Right atrium auricular region (tissue), 2 donors: ENCODE measurements around the gene USP10. TPM values are rescaled to one million over a fixed set of nuclear protein-coding genes. Genes with fewer than 3 reads are reported as not detected.

Experiments used
- DNase-seq: peaks from one replicate; pipeline ENCODE4 v3.0.0-alpha.2; 2019; ENCODE audit warnings: low spot score
- H3K27ac ChIP-seq, 2 donors: fragments of 200-600 bp; sonication (generic); 1 replicate in 1 of 2; 2 replicates in 1 of 2; pipeline ENCODE4 v1.5.1; 2016 to 2019
- H3K27me3 ChIP-seq, 2 donors: fragments of 200-600 bp; sonication (generic); one replicate each; pipeline versions ENCODE4 v1.5.1 to v1.6.0; 2017 to 2019
- H3K36me3 ChIP-seq: fragments of 200-600 bp; sonication (generic); one replicate; pipeline ENCODE4 v1.5.1; 2016
- H3K4me1 ChIP-seq, 2 donors: fragments of 200-600 bp; sonication (generic); one replicate each; pipeline versions ENCODE4 v1.5.1 to v1.6.0; 2017 to 2019
- H3K4me3 ChIP-seq, 2 donors: fragments of 200-600 bp; sonication (generic); 1 replicate in 1 of 2; 2 replicates in 1 of 2; pipeline ENCODE4 v1.5.1; 2017 to 2019; ENCODE audit warnings: mild to moderate bottlenecking in 1 of 2, moderate library complexity in 1 of 2
- H3K9me3 ChIP-seq, 2 donors: fragments of 200-600 bp; sonication (generic); one replicate each; pipeline ENCODE4 v1.5.1; 2019
- CTCF ChIP-seq, 2 donors: fragments of 200-600 bp; sonication (generic); IDR thresholded peaks; one replicate each; pipeline ENCODE4 v1.5.1; 2019; ENCODE audit warnings: antibody characterized with exemption in 2 of 2
- total RNA-seq, 2 donors: library from RNA; depleted of rRNA; stranded (reverse); fragments of >200 nt; gene quantifications; one replicate each; pipeline ENCODE4 v1.1.0, GENCODE V29; 2016

USP10 gene
- total RNA-seq, 2 donors from 2014 or later = 44.9 to 52.3 TPM

- no peaks in the 10 kb centered on the region for H3K36me3 ChIP-seq
- TF ChIP-seq CTCF (IDR thresholded peaks at IDR 0.05) = no peak
- peaks cover 0 to 57% of the 10 kb centered on the region in 2 donors for H3K4me1 ChIP-seq
- no peaks in the 10 kb centered on the region for H3K27me3 ChIP-seq
- H3K27ac ChIP-seq = no peak overlapping the region
- H3K4me3 ChIP-seq = no peak overlapping the region
- no peaks in the 10 kb centered on the region for H3K9me3 ChIP-seq
- DNase-seq = no peak
Observed at GRCh38 chr16:84714028-84714427, 14.2 kb downstream of the USP10 start.

DNA sequence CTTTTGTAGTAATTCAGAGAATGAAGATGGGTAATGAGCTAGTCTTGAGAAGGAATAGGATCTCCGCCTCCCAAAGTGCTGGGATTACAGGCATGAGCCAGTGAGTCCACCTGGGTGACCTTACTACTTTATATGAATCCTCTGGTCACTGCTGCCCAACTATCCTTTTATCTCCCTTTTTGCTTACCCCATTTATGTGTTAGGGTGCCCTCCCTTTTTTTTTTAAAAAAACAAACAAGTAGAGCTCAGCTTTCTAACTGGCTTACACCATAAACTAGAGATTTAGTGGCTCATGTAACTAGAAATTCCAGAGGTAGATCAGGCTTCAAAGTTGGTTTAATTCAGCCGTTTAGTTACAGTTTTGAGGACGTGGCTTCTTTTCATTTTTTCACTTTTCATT, 15.6 kb downstream of the USP10 start:
- no peak for TF ChIP-seq CTCF (IDR thresholded peaks at IDR 0.05)
- peaks cover 0 to 43% of the 10 kb centered on the region in 2 donors for H3K4me1 ChIP-seq
- no peak overlapping the region for H3K27ac ChIP-seq
- DNase-seq = no peak
- no peak overlapping the region for H3K4me3 ChIP-seq
- no peaks in the 10 kb centered on the region for H3K27me3 ChIP-seq
- no peaks in the 10 kb centered on the region for H3K9me3 ChIP-seq
- no peaks in the 10 kb centered on the region for H3K36me3 ChIP-seq

- no peaks in the 10 kb centered on the region for H3K27me3 ChIP-seq
- peak; percentile 51 for DNase-seq
- no peaks in the 10 kb centered on the region for H3K9me3 ChIP-seq
- H3K4me3 ChIP-seq = no peak overlapping the region
- H3K36me3 ChIP-seq = no peaks in the 10 kb centered on the region
- TF ChIP-seq CTCF (IDR thresholded peaks at IDR 0.05) = no peak
- no peak overlapping the region for H3K27ac ChIP-seq
- H3K4me1 ChIP-seq = peaks cover 0 to 40% of the 10 kb centered on the region in 2 donors
Observed at GRCh38 chr16:84715854-84716253, 16.1 kb downstream of the USP10 start.

GRCh38 chr16:84716740-84717139, 16.9 kb downstream of the USP10 start:
- no peak for DNase-seq
- H3K36me3 ChIP-seq = no peaks in the 10 kb centered on the region
- H3K9me3 ChIP-seq = no peaks in the 10 kb centered on the region
- H3K27ac ChIP-seq = no peak overlapping the region
- peaks cover 0 to 35% of the 10 kb centered on the region in 2 donors for H3K4me1 ChIP-seq
- TF ChIP-seq CTCF (IDR thresholded peaks at IDR 0.05) = no peak
- no peaks in the 10 kb centered on the region for H3K27me3 ChIP-seq
- no peak overlapping the region for H3K4me3 ChIP-seq

GRCh38 chr16:84717484-84717883, 17.7 kb downstream of the USP10 start:
- Histone ChIP-seq H3K27me3 (no peaks in the 10 kb centered on the region), H3K4me1 (peaks cover 0 to 30% of the 10 kb centered on the region in 2 donors), H3K27ac (no peak overlapping the region), H3K36me3 (no peaks in the 10 kb centered on the region), H3K4me3 (no peak overlapping the region), H3K9me3 (no peaks in the 10 kb centered on the region)
- TF ChIP-seq CTCF (IDR thresholded peaks at IDR 0.05) = no peak
- DNase-seq = no peak

DNA sequence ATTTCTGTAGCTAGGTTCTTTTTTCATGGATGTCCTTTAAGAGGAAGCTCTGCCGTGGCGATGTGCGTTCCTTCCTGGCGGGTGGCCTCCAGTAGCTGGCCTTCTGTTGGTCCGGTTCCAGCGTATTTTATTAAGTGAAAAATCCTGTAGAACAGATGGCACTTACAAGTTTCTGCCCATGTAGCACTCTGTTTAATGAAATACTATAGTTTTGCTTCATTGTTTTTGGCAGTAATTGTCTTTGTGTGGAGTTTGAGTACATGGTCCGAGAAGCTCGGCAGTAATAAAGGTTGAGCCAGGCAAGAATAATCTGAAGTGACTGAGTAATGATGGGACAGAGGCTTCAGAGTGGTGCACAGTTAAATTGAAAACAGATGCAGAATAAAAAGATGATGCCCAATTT, 20.4 kb downstream of the USP10 start:
- no peak for TF ChIP-seq CTCF (IDR thresholded peaks at IDR 0.05)
- no peak for DNase-seq
- Histone ChIP-seq H3K4me1 (peaks cover 0 to 35% of the 10 kb centered on the region in 2 donors), H3K4me3 (no peak overlapping the region), H3K9me3 (no peaks in the 10 kb centered on the region), H3K27ac (no peak overlapping the region), H3K27me3 (no peaks in the 10 kb centered on the region), H3K36me3 (no peaks in the 10 kb centered on the region)
